A549 (cell line): Measurements from ENCODE around the gene MRPL11. TPM values are rescaled to one million over a fixed set of nuclear protein-coding genes. Genes with fewer than 3 reads are reported as not detected.

ENCODE experiments used
- ATAC-seq, 2 experiments: fragments of 200-7000 bp in 1 of 2; fragments of >200 bp in 1 of 2; cut with Nextera tagmentation in 1 of 2; cut with Tn5 transposase in 1 of 2; 3 replicates each; pipeline versions ENCODE4 v1.8.0 to v1.9.1; 2018 to 2020; ENCODE audit warnings: mild to moderate bottlenecking in 1 of 2, moderate library complexity in 1 of 2
- CTCF ChIA-PET: fragments of 300-600 bp; sonication (Branson Sonifier 250); formaldehyde crosslinking; extraction: SDS; loops from one replicate; lab custom pipeline; 2021; ENCODE audit warnings: antibody characterized with exemption, inconsistent platforms; lab: Yijun Ruan, JAX
- POLR2A ChIA-PET: fragments of 350-600 bp; formaldehyde crosslinking; extraction: SDS; loops from one replicate; lab custom pipeline; 2021; ENCODE audit warnings: antibody characterized with exemption, inconsistent platforms; lab: Yijun Ruan, JAX
- DNase-seq, 2 experiments: peaks; one replicate each; pipeline versions ENCODE4 v3.0.0 to v3.0.0-alpha.2; 2011 to 2016; ENCODE audit warnings: low read depth in 1 of 2, low spot score in 1 of 2
- FAIRE-seq: peaks from 2 replicates; lab custom pipeline; 2011; peaks lifted over from hg19 to GRCh38; lab: Jason Lieb, UNC
- H3K27ac ChIP-seq, 2 experiments: fragments of >200 bp; sonication (Bioruptor Twin); formaldehyde crosslinking; 3 replicates each; pipeline ENCODE4 v1.5.1; 2016 to 2017
- H3K4me1 ChIP-seq: fragments of >200 bp; sonication (Bioruptor Twin); formaldehyde crosslinking; 3 replicates; pipeline ENCODE4 v1.6.1; 2016
- H3K4me2 ChIP-seq: fragments of >200 bp; sonication (Bioruptor Twin); formaldehyde crosslinking; 3 replicates; pipeline ENCODE4 v1.6.1; 2016
- H3K4me3 ChIP-seq: fragments of >200 bp; sonication (Bioruptor Twin); formaldehyde crosslinking; 3 replicates; pipeline ENCODE4 v1.5.1; 2016
- H3K9me3 ChIP-seq: fragments of >200 bp; sonication (Bioruptor Twin); formaldehyde crosslinking; 3 replicates; pipeline ENCODE4 v1.6.1; 2016
- BCL3 ChIP-seq: fragments of >200 bp; sonication (Bioruptor Twin); formaldehyde crosslinking; IDR thresholded peaks from 3 replicates; pipeline ENCODE4 v1.6.1; 2016
- CEBPB ChIP-seq, 2 experiments: fragments of >200 bp in 1 of 2; sonication (Bioruptor Twin) in 1 of 2; formaldehyde crosslinking in 1 of 2; IDR thresholded peaks; 2 replicates each; pipeline ENCODE4 v1.6.1; 2012 to 2016
- EP300 ChIP-seq, 2 experiments: fragments of >200 bp; sonication (Bioruptor Twin); formaldehyde crosslinking; IDR thresholded peaks; 2 replicates in 1 of 2; 3 replicates in 1 of 2; pipeline ENCODE4 v1.6.1; 2016 to 2017
- JUNB ChIP-seq: fragments of >200 bp; sonication (Bioruptor Twin); formaldehyde crosslinking; IDR thresholded peaks from 2 replicates; pipeline ENCODE4 v1.6.1; 2016
- KDM5A ChIP-seq: fragments of 200-600 bp; sonication (generic); IDR thresholded peaks from 2 replicates; pipeline ENCODE4 v1.6.1; 2016; ENCODE audit warnings: antibody characterized with exemption, mild to moderate bottlenecking
- MYC ChIP-seq: IDR thresholded peaks from 2 replicates; pipeline ENCODE4 v1.6.1; 2012; ENCODE audit warnings: mild to moderate bottlenecking, inconsistent platforms, low read length, improper control_type of control experiment, borderline replicate concordance
- NPAS2 ChIP-seq: fragments of 250-450 bp; sonication (Bioruptor Pico); IDR thresholded peaks from 2 replicates; pipeline ENCODE4 v1.8.0; 2022; ENCODE audit warnings: mild to moderate bottlenecking, moderate library complexity, borderline replicate concordance
- PHF8 ChIP-seq: fragments of 200-600 bp; sonication (generic); IDR thresholded peaks from 2 replicates; pipeline ENCODE4 v1.6.1; 2016; ENCODE audit warnings: low read depth, mild to moderate bottlenecking, antibody characterized with exemption, moderate library complexity, borderline replicate concordance
- POLR2A ChIP-seq: IDR thresholded peaks from 2 replicates; pipeline ENCODE4 v1.6.1; 2012; ENCODE audit warnings: mild to moderate bottlenecking, low read length
- TP53 ChIP-seq: fragments of 250-450 bp; sonication (Bioruptor Pico); IDR thresholded peaks from 2 replicates; pipeline ENCODE4 v1.5.0; 2021; ENCODE audit warnings: mild to moderate bottlenecking, moderate library complexity
- ZNF302 ChIP-seq: fragments of 250-450 bp; sonication (Bioruptor Pico); IDR thresholded peaks from 2 replicates; pipeline ENCODE4 v1.9.0; 2021; ENCODE audit warnings: inconsistent platforms, mild to moderate bottlenecking, moderate library complexity
- WGBS: methylation state at CpG from one replicate; pipeline ENCODE4 v1.1.6; 2017; ENCODE audit errors: missing lambda C conversion rate; 5-methylcytosine and 5-hydroxymethylcytosine counted together
- polyA plus RNA-seq, 4 experiments: library from polyadenylated mRNA; depleted of rRNA in 3 of 4; stranded (reverse); fragments of >200 nt; fragmentation: RNase III in 1 of 4; extraction: RNeasy Plus Mini Kit Qiagen cat#74134 plus additional on column Dnase treatment in 1 of 4; gene quantifications; 2 replicates in 3 of 4; 3 replicates in 1 of 4; pipeline ENCODE4 v1.2.3, GENCODE V29; 2011 to 2017
- TF ChIP-seq, protein P1 (sequence below): IDR thresholded peaks from 2 replicates; pipeline ENCODE4 v1.6.1; 2012
- TF ChIP-seq, protein P2 (sequence below): fragments of 150-350 bp; IDR thresholded peaks from 2 replicates; pipeline ENCODE4 v1.6.1; 2014; ENCODE audit warnings: low read depth, mild to moderate bottlenecking, low read length
- TF ChIP-seq, protein P3 (sequence below): fragments of >200 bp; sonication (Bioruptor Twin); formaldehyde crosslinking; IDR thresholded peaks from 3 replicates; pipeline ENCODE4 v1.5.1; 2016

The MRPL11 gene
- polyA plus RNA-seq, 2 of the 4 experiments (the other 2 are of a cell fraction) = 62.9 to 73.8 TPM

GRCh38 chr11:66467756-66468155 is 29.1 kb upstream of the MRPL11 start:
- CTCF ChIA-PET = interaction anchor here (0.5 to 4.8 kb wide), 9 partner anchors 10 to 67 kb away, joined by 3 to 37 read pairs (median 4); partner anchors contain the start of genes DPP3, MRPL11 and NPAS4
- peak overlapping the region; percentile 72; the same call in 2 of the 3 replicates for H3K4me3 ChIP-seq
- ATAC-seq (peak in 1 of 2 experiments; percentile 12; a peak in 2 of 6 replicates), DNase-seq (no peak), FAIRE-seq (no peak)
- peaks cover 10% of the 10 kb centered on the region for H3K4me1 ChIP-seq
- no peaks in the 10 kb centered on the region; the same call in 1 of the 3 replicates for H3K9me3 ChIP-seq
- peak overlapping the region; percentile 93 for H3K4me2 ChIP-seq
- 80% methylated on average over 6 of the region's 6 CpGs for WGBS
- TF ChIP-seq NPAS2 = no peak
- no peak for TF ChIP-seq CEBPB (IDR thresholded peaks at IDR 0.05)
- no peak for TF ChIP-seq BCL3
- TF ChIP-seq TP53 (CRISPR knock-in tag) = no peak
- no peak for TF ChIP-seq KDM5A
- no peak for TF ChIP-seq JUNB
- no peak for TF ChIP-seq MYC
- TF ChIP-seq ZNF302 (CRISPR knock-in tag) = no peak
- TF ChIP-seq, protein P1, sequence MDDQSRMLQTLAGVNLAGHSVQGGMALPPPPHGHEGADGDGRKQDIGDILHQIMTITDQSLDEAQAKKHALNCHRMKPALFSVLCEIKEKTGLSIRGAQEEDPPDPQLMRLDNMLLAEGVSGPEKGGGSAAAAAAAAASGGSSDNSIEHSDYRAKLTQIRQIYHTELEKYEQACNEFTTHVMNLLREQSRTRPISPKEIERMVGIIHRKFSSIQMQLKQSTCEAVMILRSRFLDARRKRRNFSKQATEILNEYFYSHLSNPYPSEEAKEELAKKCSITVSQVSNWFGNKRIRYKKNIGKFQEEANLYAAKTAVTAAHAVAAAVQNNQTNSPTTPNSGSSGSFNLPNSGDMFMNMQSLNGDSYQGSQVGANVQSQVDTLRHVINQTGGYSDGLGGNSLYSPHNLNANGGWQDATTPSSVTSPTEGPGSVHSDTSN = no peak
- TF ChIP-seq, protein P2, sequence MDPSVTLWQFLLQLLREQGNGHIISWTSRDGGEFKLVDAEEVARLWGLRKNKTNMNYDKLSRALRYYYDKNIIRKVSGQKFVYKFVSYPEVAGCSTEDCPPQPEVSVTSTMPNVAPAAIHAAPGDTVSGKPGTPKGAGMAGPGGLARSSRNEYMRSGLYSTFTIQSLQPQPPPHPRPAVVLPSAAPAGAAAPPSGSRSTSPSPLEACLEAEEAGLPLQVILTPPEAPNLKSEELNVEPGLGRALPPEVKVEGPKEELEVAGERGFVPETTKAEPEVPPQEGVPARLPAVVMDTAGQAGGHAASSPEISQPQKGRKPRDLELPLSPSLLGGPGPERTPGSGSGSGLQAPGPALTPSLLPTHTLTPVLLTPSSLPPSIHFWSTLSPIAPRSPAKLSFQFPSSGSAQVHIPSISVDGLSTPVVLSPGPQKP = no peak
- peak overlapping the region in 1 of 2 experiments; percentile 95; a peak in 3 of 6 replicates for H3K27ac ChIP-seq
- POLR2A ChIA-PET = interaction anchor here (3.9 kb wide), 1 partner anchor 12 kb away, joined by 47 read pairs; the partner anchor contains the start of gene DPP3

DNA sequence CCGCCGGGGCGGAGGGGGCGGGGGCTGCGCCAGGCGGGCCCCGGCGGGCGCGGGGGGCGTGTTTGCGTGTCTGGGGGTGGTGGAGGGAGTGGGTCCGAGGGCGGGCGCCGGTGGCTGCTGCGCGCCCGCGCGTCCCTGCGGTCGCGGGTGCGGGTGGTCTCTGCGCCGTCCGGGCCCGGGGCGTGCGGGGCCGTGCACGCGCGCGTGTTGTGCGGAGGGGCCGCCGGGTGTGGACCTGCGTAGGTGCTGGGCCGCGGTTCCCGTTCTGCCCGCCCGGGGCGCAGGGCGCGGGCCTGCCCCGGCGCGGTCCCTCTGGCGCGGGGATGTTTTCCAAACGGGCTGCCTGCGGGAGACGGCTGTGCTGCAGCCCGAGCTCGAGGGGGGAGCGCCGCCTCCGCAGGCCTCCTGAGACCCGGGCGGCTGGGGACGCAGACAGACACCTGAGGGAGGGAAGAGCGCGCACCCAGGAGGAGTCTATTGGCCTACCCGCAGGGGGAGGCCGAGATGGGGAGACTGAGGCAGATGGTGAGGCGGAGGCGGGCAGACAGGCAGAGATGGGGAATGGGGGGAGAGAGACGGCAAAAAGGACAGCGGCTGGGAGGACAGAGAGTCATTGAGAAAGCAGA is 28.5 kb upstream of the MRPL11 start:
- WGBS = 14% methylated on average over 18 of the region's 72 CpGs
- POLR2A ChIA-PET = interaction anchor here (0.8 to 3.9 kb wide), 8 partner anchors 9 to 171 kb away, joined by 3 to 47 read pairs (median 7); partner anchors contain the start of genes CCDC87, CCS, DPP3 and MRPL11
- H3K4me3 ChIP-seq = peak overlapping the region; percentile 72
- ATAC-seq (peak; percentile 67 to 77), DNase-seq (peak; percentile 30 to 73), FAIRE-seq (no peak)
- no peaks in the 10 kb centered on the region; the same call in 1 of the 3 replicates for H3K9me3 ChIP-seq
- H3K4me1 ChIP-seq = peaks cover 10% of the 10 kb centered on the region
- H3K27ac ChIP-seq = peak overlapping the region; percentile 76 to 95
- peak overlapping the region; percentile 93 for H3K4me2 ChIP-seq
- CTCF ChIA-PET = interaction anchor here (0.7 to 4.8 kb wide), 8 partner anchors 12 to 60 kb away, joined by 3 to 37 read pairs (median 4); partner anchors contain the start of genes DPP3, MRPL11 and NPAS4
- TF ChIP-seq, protein P3, sequence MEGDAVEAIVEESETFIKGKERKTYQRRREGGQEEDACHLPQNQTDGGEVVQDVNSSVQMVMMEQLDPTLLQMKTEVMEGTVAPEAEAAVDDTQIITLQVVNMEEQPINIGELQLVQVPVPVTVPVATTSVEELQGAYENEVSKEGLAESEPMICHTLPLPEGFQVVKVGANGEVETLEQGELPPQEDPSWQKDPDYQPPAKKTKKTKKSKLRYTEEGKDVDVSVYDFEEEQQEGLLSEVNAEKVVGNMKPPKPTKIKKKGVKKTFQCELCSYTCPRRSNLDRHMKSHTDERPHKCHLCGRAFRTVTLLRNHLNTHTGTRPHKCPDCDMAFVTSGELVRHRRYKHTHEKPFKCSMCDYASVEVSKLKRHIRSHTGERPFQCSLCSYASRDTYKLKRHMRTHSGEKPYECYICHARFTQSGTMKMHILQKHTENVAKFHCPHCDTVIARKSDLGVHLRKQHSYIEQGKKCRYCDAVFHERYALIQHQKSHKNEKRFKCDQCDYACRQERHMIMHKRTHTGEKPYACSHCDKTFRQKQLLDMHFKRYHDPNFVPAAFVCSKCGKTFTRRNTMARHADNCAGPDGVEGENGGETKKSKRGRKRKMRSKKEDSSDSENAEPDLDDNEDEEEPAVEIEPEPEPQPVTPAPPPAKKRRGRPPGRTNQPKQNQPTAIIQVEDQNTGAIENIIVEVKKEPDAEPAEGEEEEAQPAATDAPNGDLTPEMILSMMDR = 0 out of 3 replicates have a peak, but pooled peaks have one; percentile 9
- TF ChIP-seq PHF8 (0 out of 2 replicates have a peak, but pooled peaks have one; percentile 22), POLR2A (peak; percentile 6; the same call in 1 of the 2 replicates), EP300 (IDR thresholded peaks at IDR 0.05) (no peak)
